SH-SY5Y (cell line): Measurements from ENCODE around the gene UBTF.

Experiments
- GATA2 ChIP-seq: IDR thresholded peaks from 2 replicates; pipeline ENCODE4 v1.6.1; 2011; ENCODE audit warnings: mild to moderate bottlenecking, low read depth, low read length
- GATA3 ChIP-seq: IDR thresholded peaks from 2 replicates; pipeline ENCODE4 v1.6.1; 2011; ENCODE audit warnings: low read depth, mild to moderate bottlenecking, low read length, moderate library complexity

Gene UBTF

DNA sequence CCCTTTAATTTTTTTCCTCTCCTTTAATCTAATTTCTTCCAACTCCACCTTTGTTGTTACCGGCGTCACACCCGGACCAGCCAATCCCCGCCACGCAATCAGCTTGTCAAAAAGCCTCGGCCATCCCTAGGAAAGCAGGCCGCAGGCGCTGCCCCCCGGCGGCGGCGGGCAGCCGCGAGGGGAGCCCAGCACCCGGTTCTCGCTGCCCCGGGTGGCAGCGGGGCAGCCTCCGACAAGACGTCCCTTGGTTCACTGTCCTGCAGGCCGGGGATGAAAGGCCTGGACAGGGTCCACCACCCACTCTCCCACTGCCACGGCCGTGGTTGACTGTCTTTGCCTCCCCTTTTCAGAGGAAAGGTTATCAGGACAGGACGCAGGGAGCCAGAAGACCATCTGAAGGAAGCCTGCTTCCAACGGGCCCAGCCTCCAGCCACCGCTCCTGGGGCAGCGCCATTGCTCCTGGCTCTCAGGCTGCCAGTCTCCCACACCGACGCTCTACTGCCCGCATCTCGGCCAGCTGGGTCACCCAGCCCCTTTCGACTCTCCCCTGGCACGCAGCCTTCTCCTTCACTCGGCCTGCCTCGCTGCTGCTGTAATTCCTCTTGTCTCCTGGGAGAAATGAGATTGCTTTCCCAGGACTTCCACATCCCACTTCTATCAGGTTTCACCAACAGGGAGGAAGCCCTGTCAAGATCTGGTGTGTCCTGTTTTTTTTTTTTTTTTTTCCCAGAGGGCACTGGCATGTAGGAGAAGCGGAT is 2.8 kb upstream of the UBTF start:
- TF ChIP-seq GATA2: 0 out of 2 replicates have a peak, but pooled peaks have one; percentile 7
- TF ChIP-seq GATA3: no peak

DNA sequence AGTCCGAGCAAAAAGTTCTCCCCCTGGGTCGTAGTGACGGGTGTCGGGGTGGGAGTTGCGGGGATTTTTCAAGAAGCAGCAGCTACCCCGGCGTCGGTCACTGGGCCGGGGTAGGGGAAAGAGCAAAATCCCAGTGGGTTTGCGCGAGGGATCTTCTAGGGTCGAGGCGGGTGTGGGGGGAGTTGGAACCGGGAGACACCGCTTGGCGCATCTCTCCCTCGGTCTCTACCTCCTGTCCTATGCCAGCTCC is 2.3 kb upstream of the UBTF start:
- TF ChIP-seq GATA2 (no peak), GATA3 (no peak)

DNA sequence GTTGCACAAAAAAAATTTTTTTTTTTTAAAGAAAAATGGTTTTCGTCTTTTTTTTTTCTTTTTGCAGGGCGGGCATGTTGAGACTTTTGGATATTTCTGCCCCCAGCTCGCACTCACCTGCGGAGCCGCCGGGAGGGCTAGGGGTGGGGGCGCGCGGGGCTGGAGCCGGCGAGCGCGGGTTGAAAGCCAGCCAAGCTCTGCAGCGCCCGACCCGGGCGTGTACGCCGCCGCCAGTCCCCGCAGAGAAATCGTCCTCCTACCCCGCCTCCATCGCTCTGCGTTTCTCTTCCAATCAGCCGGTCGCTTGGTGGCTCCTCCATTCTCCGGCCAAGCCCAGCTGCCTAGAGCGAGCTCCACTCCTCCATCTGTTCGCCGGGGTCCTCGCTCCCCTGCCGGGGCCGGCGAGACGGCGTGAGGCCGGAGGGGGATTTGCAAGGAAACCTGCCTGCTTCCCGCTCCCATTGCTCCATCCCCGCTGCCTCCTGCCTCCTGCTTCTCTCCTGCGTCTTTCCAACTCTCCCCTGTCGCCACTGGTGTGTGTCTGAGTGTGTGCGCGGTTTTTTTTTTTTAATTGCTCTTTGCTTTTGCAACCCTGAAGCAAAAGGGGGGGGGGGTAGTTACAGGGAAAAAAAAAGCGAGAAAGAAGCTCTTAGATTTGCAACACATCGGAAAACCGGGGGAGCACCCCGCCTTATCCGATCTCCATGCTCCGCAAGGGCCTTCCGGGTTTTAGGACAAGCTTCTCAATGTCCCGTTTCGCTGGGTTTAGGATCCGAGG is 1.8 kb upstream of the UBTF start:
- TF ChIP-seq GATA3 (no peak), GATA2 (no peak)

DNA sequence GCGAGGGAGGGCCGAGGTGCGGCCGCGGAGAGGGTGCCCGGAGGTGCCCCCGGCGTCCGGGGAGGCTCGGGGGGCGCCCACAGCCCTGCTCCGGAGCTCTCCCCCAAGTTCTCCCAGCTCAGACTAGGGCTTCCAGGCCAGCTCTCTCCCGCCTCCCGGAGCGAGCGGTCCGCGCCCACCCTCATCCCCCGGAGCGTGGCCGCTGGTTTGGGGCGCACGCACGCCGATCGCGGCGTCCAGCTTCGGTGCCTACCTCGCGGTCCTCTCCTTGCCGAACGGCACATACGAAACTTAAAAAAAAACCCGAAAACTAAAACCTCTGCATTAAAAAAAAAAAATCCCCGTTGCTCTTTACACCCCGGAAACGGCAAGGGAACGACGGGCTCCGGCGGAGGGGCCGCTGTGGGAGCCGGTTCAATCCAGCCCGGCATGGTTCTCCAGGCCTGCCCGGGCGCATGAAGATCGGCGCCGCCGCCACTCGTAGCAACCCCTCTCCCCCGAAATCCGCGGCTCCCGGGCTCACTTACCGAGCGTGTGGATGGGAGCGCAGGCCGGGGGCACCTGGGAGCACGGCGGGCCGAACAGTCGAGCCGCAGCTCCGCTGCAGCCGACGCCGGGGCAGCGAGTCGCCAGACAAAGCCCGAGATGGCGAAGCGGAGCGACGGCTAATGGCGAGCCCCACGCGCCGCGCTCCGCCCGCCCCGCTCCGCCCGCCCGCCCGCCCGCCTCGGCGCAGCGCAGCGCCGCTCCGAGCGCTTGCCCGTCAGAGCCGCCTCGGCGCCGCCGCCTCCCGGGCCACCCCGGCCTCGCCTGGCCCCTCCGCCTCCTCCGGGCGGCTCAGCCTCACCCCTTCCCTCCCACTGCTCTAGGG is 973 bp upstream of the UBTF start:
- TF ChIP-seq GATA3: no peak
- no peak for TF ChIP-seq GATA2

DNA sequence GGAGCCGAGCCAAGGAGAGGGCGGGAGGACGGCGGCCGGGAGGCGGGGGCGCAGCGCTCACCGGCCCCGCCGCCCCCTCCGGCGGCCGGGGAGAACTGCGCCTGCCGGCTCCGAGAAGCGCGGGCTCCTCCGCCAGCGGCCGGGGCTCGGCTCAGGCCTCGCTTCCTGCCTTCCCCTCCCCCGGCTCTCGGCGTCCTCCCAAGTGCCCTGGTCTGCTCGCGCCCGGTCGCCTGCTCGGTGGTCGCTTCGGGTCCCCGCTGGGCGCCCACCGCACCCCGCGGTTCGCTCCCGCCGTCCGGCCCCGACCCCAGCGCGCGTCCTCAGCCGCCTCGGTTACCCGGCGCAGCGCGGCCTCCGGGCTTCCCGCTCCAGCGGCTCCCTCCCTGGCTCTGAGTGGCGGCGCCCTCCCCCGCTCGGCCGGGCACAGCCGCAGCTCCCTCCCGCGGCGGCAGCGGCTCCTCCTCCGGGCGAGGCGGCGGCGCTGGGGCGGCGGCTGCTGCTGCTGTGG is 313 bp downstream of the UBTF start:
- TF ChIP-seq GATA3: no peak
- TF ChIP-seq GATA2: no peak

DNA sequence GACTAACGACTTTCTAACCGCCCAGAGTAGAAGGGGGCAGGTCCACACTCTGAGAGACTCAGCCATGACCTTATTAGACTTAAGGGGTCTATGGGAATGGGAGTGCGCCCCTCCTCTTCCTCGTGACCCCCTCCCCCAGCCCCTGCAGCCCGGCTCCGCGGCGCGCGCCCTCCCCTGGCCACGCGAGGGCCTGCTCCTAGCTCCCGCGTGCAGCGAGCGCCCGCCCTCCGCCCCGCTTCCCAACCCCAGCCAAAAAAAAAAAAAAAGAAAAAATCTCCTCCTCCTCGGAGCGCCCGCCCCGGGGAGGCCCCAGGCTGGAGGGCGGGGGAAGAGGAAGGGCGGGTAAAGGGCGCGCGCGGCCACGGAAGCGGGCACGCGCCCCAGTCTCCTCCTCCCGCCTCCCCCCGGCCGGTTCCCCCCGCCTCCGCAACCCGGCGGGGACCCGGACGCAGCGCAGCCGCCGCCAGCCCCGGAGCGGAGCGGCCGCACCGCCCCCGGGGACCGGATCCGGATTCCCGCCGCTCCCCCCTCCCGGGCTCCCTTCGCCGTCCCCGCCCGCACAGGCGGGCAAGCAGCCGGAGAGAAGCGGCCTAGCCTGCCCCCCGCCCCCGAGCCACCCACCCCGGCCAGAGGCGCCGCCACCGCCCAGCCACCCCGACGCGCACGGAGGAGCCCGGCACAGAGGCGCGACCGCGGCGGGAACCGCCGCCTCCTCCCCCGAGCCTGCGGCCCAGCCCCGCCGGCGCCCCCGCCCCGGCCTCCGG is 949 bp downstream of the UBTF start:
- TF ChIP-seq GATA3: no peak
- TF ChIP-seq GATA2: no peak

DNA sequence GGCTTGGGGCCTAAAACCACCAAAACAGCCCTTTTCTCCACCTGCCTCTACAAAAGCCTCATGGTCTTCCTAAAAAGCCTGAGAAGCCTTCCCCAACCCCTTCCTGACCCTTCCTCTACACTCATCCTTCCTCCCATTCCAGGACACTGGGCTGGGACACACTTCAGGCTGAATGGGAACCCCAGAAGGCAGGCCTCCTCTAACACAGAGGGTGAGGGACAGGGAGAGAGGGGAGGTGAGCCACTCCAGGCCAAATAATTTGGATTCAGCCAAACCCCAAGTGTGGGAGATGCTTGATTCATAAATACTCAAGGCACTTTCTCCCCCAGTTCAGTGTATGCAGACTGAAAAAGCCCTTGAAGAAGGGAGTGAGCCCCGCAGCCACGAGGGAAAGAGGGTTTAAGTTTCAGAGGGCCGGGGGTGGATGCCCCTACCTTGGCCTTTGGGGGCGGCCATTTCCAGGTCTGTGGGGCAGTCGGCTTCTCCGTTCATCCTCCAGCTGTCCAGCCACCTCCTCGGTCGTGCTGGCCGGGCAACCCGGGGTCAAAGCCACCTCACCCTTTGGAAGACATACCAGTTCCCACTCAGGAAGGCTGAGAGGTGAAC is 1.6 kb downstream of the UBTF start:
- TF ChIP-seq GATA2: no peak
- TF ChIP-seq GATA3: no peak

DNA sequence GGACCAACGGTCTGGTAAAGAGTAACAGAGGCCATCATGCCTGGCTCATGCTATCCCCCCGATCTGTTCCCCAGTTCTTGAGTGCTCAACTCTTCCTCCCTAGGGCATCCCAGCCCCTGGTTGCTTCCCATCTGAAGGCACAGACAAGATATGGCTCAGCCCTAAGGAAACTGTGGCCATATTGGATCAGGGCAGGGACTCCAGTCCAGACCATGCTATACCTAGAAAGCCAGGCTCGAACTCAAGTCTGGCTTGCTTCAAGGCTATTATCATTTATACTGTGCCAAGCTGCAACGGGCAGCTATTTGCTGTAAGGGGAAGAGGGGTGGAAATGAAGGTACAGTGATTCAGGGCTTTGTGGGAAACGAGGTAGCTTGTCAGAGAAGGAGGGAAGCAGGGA is 2.8 kb downstream of the UBTF start:
- no peak for TF ChIP-seq GATA3
- no peak for TF ChIP-seq GATA2

DNA sequence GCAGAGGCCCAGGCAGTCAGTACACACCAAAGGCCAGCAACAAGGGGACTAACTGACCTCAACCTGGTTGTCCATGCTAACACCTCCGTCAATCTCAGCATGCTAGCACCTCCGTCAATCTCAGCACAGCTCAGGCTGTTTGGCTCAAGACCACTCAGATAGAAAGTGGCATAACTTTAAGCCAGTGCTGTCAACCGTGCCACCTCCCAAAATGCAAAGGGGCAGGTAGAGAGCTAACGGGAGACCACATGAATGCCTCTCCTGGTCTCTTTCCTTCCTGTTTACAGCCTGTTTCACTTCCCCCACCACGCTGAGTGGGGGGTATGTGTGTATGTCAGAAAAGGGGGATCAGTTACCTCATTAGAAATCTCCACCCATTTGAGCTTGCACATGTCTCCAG is 3.3 kb downstream of the UBTF start:
- TF ChIP-seq GATA3 (no peak), GATA2 (no peak)

DNA sequence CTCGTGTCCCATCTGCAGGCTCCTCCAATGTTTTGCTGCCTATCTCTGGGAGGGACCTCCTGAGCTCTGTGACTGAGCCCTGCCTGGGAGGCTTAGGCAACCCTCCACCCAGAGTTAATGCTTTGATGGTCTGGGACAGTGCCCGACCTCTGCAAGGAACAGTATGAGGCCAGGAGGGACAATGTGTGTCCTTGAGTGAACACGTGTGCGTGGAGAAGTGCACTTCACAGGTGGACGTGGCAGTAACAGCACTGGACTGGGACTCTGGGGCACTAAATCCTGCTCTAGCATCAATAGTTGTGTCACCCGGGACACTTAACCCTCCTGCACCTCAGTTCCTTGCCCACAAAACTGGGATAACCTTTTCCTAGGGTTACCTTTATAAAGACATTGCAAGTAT is 4.6 kb downstream of the UBTF start:
- TF ChIP-seq GATA2 (no peak), GATA3 (no peak)

DNA sequence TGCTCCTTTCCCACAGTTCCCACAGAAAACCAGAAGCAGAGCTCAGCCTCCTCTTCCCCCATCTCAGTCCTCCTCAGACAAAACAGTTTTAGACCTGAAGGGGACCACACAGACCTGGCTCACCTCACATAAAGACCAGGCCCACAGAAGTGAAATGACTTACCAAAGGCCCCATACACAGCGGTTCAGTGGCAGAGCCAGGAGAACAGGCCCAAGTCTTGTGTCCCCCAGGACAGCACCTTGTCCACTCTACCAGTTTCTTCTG is 5.3 kb downstream of the UBTF start:
- TF ChIP-seq GATA3 (no peak), GATA2 (no peak)

DNA sequence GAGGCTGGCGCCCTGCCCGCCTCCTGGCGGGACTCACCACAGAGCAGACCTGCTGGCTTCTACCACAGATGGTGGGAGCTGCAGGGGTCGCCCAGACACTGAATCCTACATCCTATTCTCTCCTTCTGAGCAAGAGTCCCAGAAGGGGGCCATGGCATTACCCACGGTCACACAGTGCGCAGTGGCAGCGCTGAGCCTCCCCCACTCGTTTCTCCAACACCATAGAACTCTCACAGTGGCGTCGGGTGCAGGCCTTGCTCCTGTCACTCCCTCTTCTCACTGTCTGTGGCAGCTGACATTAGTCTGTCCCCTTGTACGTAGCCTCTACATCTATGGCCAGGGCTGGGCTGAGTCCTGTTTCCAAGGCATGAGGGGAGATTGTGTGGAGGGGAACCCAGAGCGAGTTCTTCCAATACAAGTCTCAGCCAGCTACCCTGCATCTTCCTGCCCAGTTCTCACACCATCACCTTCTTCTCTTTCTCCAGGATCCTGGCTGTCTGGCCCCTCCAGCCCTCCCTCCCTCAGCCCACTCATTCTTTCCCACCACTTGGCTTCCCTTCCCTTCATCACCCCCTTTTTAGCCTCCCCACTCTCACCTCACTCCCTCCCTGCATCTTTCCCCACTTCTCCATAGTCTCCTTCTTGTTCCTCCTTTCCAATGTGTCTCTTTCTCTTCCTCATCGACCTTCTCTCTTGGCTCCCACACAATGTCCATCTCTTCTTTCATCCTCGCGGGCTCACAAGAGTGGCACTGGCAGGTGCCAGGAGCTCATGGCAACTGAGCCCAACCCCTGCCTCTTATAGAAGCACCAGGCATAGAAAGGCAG is 5.9 kb downstream of the UBTF start:
- no peak for TF ChIP-seq GATA2
- TF ChIP-seq GATA3: no peak
